Measurements from ENCODE around the gene PVALB. TPM values are rescaled to one million over a fixed set of nuclear protein-coding genes. Genes with fewer than 3 reads are reported as not detected.
"Not testable (repeated sequence)": the region's sequence is repeated elsewhere in the genome, so short reads cannot be mapped to it uniquely, and the experiment has no call there.

Gene PVALB
- total and polyA plus RNA-seq, 8 donors: 0.95 to 4.1 (median 2.1) TPM; not detected in 5

DNA sequence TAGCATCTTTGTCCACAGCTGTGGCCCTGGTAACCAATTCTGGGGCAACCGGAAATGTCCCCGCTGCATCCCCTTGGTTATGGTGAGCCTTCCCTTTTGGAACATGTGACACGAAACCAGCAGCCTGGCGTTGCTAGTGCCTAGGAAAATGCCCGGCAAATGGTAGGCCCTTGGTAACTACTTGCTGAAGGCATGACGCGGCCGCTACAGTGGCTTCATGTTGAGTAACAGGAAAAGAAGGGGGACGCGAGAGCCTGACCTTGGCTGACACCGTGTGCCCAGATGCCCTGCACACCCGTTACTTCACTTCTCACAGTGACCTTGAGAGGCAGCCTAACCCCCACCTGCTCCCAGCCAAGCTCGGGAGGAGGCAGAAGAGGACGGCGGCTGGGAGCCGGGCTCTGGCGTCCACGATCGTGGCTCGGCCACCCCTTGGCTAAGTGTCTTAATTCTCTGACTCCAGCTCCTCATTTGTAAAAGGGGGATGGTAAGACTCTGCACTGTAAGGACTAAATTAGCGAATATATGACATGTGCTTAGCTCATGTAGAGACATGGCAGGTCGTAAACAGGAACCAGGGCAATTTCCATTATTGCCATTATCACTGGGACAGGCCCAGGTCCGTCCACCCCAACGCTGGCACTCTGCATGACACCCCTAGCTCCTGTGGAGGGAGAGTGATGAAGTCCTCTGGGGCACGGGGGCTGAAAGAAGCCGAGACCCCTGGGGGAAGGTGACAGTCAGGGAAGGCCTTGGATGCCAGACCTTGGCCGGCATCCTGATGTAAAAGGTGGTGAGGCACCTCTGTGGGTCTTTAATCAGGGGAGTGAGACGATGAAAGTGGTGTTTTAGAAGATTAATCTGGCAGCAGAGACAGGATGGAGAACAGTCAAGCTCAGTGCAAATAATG, 59.8 kb downstream of the PVALB start:
- H3K4me1 ChIP-seq: peaks cover 0 to 17% (median 3%) of the 10 kb centered on the region in 4 donors
- H3K27ac ChIP-seq: no peak overlapping the region
- intact Hi-C loops (cut with DNase I; ENCODE audit: low total_unique reads): no loop called here
- no peak for TF ChIP-seq EP300 (IDR thresholded peaks at IDR 0.05)
- no peak for TF ChIP-seq POLR2A (IDR thresholded peaks at IDR 0.05)
- TF ChIP-seq POLR2AphosphoS5 (IDR thresholded peaks at IDR 0.05): no peak
- TF ChIP-seq, protein P1, sequence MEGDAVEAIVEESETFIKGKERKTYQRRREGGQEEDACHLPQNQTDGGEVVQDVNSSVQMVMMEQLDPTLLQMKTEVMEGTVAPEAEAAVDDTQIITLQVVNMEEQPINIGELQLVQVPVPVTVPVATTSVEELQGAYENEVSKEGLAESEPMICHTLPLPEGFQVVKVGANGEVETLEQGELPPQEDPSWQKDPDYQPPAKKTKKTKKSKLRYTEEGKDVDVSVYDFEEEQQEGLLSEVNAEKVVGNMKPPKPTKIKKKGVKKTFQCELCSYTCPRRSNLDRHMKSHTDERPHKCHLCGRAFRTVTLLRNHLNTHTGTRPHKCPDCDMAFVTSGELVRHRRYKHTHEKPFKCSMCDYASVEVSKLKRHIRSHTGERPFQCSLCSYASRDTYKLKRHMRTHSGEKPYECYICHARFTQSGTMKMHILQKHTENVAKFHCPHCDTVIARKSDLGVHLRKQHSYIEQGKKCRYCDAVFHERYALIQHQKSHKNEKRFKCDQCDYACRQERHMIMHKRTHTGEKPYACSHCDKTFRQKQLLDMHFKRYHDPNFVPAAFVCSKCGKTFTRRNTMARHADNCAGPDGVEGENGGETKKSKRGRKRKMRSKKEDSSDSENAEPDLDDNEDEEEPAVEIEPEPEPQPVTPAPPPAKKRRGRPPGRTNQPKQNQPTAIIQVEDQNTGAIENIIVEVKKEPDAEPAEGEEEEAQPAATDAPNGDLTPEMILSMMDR (IDR thresholded peaks at IDR 0.05): no peak
- H3K9me3 ChIP-seq: no peaks in the 10 kb centered on the region
- WGBS, 5 donors: 59 to 71% (median 65%) methylated on average over 22 to 28 of the region's 28 CpGs
- peaks cover 0 to under 1% (median 0%) of the 10 kb centered on the region in 4 donors for H3K36me3 ChIP-seq
- peaks cover 6 to 47% (median 20%) of the 10 kb centered on the region in 3 donors for H3K27me3 ChIP-seq
- H3K4me3 ChIP-seq: no peak overlapping the region
- no peak for DNase-seq

DNA sequence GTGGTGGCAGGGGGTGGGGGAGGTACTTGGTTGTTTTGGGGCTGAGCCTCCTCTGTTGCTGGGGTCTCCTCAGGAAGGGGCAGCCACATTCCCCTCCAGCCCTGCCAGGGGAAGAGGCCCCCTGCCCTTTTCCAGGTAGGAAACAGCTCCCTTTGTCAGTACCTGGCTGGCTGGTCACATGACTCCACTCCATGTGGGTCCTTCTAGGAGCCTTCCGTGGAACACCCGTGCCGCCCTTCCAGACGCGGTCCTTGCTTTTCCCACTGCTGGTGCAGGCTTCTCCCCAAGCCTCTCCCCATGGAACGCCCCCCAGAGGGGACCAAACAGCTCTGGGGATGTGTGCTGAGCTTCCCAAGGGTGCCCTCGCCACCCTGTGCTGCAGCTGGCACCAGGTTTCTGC, 60.8 kb downstream of the PVALB start:
- H3K27me3 ChIP-seq: peaks cover 6 to 50% (median 20%) of the 10 kb centered on the region in 3 donors
- intact Hi-C loops (cut with DNase I; ENCODE audit: low total_unique reads): no loop called here
- H3K27ac ChIP-seq: no peak overlapping the region
- peaks cover 0 to 13% (median 3%) of the 10 kb centered on the region in 4 donors for H3K4me1 ChIP-seq
- no peak for DNase-seq
- TF ChIP-seq POLR2A (IDR thresholded peaks at IDR 0.05) (no peak), EP300 (IDR thresholded peaks at IDR 0.05) (no peak), POLR2AphosphoS5 (IDR thresholded peaks at IDR 0.05) (no peak)
- TF ChIP-seq, protein P1 (IDR thresholded peaks at IDR 0.05): no peak
- no peaks in the 10 kb centered on the region for H3K36me3 ChIP-seq
- no peak overlapping the region for H3K4me3 ChIP-seq
- H3K9me3 ChIP-seq: no peaks in the 10 kb centered on the region
- WGBS, 5 donors: 49 to 61% (median 57%) methylated on average over 7 of the region's 7 CpGs

DNA sequence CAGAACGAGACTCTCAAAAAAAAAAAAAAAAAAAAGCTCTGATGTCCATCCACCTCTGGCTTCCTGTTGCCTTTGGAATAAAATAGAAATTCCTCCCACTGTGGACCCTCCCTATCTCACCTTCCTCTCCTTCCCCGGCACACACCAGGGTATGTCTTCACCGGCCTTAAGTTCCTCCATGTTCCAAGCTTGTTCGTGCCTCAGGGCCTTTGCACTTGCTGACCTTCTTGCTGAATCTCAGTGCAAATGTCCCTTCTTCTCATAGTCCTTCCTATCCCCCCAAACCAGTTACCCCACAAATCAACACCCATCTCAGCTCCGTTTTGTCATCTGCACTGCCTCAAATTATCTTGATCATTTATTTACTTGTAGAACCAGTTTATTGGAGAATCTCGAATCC, 61.5 kb downstream of the PVALB start:
- 78 to 82% (median 79%) methylated on average over 6 of the region's 6 CpGs for WGBS, 5 donors
- TF ChIP-seq POLR2A (IDR thresholded peaks at IDR 0.05): no peak
- TF ChIP-seq EP300 (IDR thresholded peaks at IDR 0.05): no peak
- no peak for TF ChIP-seq POLR2AphosphoS5 (IDR thresholded peaks at IDR 0.05)
- TF ChIP-seq, protein P1 (IDR thresholded peaks at IDR 0.05): no peak
- peaks cover 6 to 50% (median 20%) of the 10 kb centered on the region in 3 donors for H3K27me3 ChIP-seq
- H3K9me3 ChIP-seq: no peaks in the 10 kb centered on the region
- no peak for DNase-seq
- intact Hi-C loops (cut with DNase I; ENCODE audit: low total_unique reads): no loop called here
- no peaks in the 10 kb centered on the region for H3K36me3 ChIP-seq
- H3K27ac ChIP-seq: no peak overlapping the region
- H3K4me1 ChIP-seq: peaks cover 0 to 8% (median 3%) of the 10 kb centered on the region in 4 donors
- H3K4me3 ChIP-seq: no peak overlapping the region

DNA sequence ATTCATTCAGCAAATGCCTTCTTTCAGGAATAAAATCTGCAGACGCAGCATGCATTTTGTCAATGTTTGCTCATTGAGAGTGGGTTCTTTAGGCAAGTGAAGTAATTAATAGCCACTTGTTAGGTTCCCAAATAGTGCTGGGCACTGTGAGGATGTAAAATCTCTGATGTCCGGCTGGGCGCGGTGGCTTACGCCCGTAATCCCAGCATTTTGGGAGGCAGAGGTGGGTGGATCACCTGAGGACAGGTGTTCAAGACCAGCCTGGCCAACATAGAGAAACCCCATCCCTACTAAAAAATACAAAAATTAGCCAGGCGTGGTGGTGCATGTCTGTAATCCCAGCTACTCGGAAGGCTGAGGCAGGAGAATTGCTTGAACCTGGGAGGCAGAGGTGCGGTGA, 62.0 kb downstream of the PVALB start:
- DNase-seq; intact Hi-C loops (cut with DNase I; ENCODE audit: low total_unique reads); H3K36me3 ChIP-seq; H3K27ac ChIP-seq; H3K9me3 ChIP-seq; H3K4me1 ChIP-seq; H3K4me3 ChIP-seq: not testable (repeated sequence)
- H3K27me3 ChIP-seq: peaks cover 6 to 50% (median 20%) of the 10 kb centered on the region in 3 donors
- 82 to 93% (median 91%) methylated on average over 9 of the region's 9 CpGs for WGBS, 5 donors

DNA sequence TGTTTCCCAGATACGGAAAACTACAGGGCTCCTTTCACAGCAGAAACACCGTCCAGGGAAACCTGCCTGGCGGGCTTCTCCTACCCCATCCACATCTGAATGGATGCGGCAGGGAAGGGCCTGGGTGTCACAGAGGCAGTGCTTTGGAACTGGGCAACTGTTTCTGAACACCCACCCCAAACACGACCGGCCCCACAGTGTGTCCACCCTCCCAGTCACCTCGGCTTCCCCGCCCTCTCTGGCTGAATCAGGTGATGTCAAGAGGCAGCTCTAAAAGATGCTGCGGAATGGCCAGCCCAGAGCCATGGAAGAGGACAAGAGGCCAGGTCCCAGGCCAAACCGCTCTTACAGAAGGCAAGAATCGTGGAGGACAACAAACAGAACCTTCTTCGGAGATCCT, 62.9 kb downstream of the PVALB start:
- H3K27me3 ChIP-seq: peaks cover 6 to 50% (median 20%) of the 10 kb centered on the region in 3 donors
- H3K9me3 ChIP-seq: no peaks in the 10 kb centered on the region
- H3K4me1 ChIP-seq: peaks cover 0 to 8% (median 3%) of the 10 kb centered on the region in 4 donors
- H3K4me3 ChIP-seq: no peak overlapping the region
- no peak for DNase-seq
- 76 to 78% (median 78%) methylated on average over 12 of the region's 12 CpGs for WGBS, 5 donors
- TF ChIP-seq POLR2A (IDR thresholded peaks at IDR 0.05) (no peak), POLR2AphosphoS5 (IDR thresholded peaks at IDR 0.05) (no peak), EP300 (IDR thresholded peaks at IDR 0.05) (no peak)
- TF ChIP-seq, protein P1 (IDR thresholded peaks at IDR 0.05): no peak
- intact Hi-C loops (cut with DNase I; ENCODE audit: low total_unique reads): no loop called here
- no peaks in the 10 kb centered on the region for H3K36me3 ChIP-seq
- no peak overlapping the region for H3K27ac ChIP-seq
